Thyroid gland (tissue), 4 donors: ENCODE results near the gene PITPNC1. TPM values are rescaled to one million over a fixed set of nuclear protein-coding genes. Genes with fewer than 3 reads are reported as not detected.
"Not testable (repeated sequence)": the region's sequence is repeated elsewhere in the genome, so short reads cannot be mapped to it uniquely, and the experiment has no call there.

ENCODE experiments used
- DNase-seq, 2 donors: peaks; one replicate each; pipeline ENCODE4 v3.0.0-alpha.2; 2019
- H3K27ac ChIP-seq, 3 donors: fragments of 200-600 bp; sonication (generic); 1 replicate in 2 of 3; 2 replicates in 1 of 3; pipeline ENCODE4 v1.5.1; 2016 to 2019; ENCODE audit warnings: mild to moderate bottlenecking in 1 of 3, moderate library complexity in 1 of 3
- H3K27me3 ChIP-seq: fragments of 200-600 bp; sonication (generic); one replicate; pipeline ENCODE4 v1.5.1; 2019
- H3K36me3 ChIP-seq, 2 donors: fragments of 200-600 bp; sonication (generic); one replicate each; pipeline ENCODE4 v1.5.1; 2016 to 2019
- H3K4me1 ChIP-seq, 2 donors: fragments of 200-600 bp; sonication (generic); one replicate each; pipeline ENCODE4 v1.5.1; 2017 to 2019
- H3K4me3 ChIP-seq, 3 donors: fragments of 200-600 bp; sonication (generic); replicated peaks in 1 of 3; 1 replicate in 2 of 3; 2 replicates in 1 of 3; pipeline ENCODE4 v1.5.1; 2016; ENCODE audit warnings: mild to moderate bottlenecking in 1 of 3
- H3K9me3 ChIP-seq: fragments of 200-600 bp; sonication (generic); one replicate; pipeline ENCODE4 v1.5.1; 2017
- CTCF ChIP-seq, 6 experiments: fragments of 200-600 bp in 3 of 6; fragments of 450-650 bp in 3 of 6; sonication (generic) in 3 of 6; IDR thresholded peaks; one replicate each; pipeline ENCODE4 v1.5.1; 2016 to 2019; ENCODE audit warnings: antibody characterized with exemption in 6 of 6, mild to moderate bottlenecking in 2 of 6, inconsistent platforms in 1 of 6, moderate library complexity in 1 of 6
- POLR2A ChIP-seq, 2 donors: fragments of 450-650 bp; IDR thresholded peaks; one replicate each; pipeline ENCODE4 v1.6.1; 2017; ENCODE audit warnings: antibody characterized with exemption in 2 of 2, mild to moderate bottlenecking in 2 of 2, moderate library complexity in 1 of 2
- WGBS, 2 donors: methylation state at CpG; one replicate each; pipeline ENCODE4 v1.1.5; 2017; 5-methylcytosine and 5-hydroxymethylcytosine counted together
- intact Hi-C: fragments of 100-400 bp; cut with DNase I; formaldehyde crosslinking; loops from one replicate; pipeline ENCODE4 v1.15.1; 2023
- total RNA-seq, 4 donors: library from RNA; depleted of rRNA; stranded (reverse); fragments of >200 nt; gene quantifications; one replicate each; pipeline ENCODE4 v1.2.3, GENCODE V29; 2016

PITPNC1 gene
- total RNA-seq, 4 donors from 2014 or later, result 3.6 to 14.2 (median 7.3) TPM

GRCh38 chr17:67336859-67337258, 40.2 kb upstream of the PITPNC1 start:
- H3K9me3 ChIP-seq, result no peaks in the 10 kb centered on the region
- peaks cover 0 to 16% of the 10 kb centered on the region in 2 donors for H3K36me3 ChIP-seq
- H3K4me1 ChIP-seq, result no peaks in the 10 kb centered on the region
- WGBS, 2 donors, result 96 to 98% methylated on average over 11 of the region's 12 CpGs
- no peak overlapping the region for H3K27ac ChIP-seq
- H3K27me3 ChIP-seq, result no peaks in the 10 kb centered on the region
- TF ChIP-seq POLR2A (IDR thresholded peaks at IDR 0.05) (no peak), CTCF (IDR thresholded peaks at IDR 0.05) (no peak)
- H3K4me3 ChIP-seq, result no peak overlapping the region
- DNase-seq, result no peak
- intact Hi-C loops, result no loop called here

GRCh38 chr17:67338353-67338752, 38.7 kb upstream of the PITPNC1 start:
- H3K27me3 ChIP-seq, DNase-seq, H3K4me3 ChIP-seq, H3K4me1 ChIP-seq, H3K9me3 ChIP-seq, H3K27ac ChIP-seq, intact Hi-C loops: not testable (repeated sequence)
- WGBS, 2 donors, result 93 to 96% methylated on average over 7 of the region's 7 CpGs
- peaks cover under 1 to 21% of the 10 kb centered on the region in 2 donors for H3K36me3 ChIP-seq

- Histone ChIP-seq H3K36me3 (peaks cover 48 to 65% of the 10 kb centered on the region in 2 donors), H3K4me3 (no peak overlapping the region), H3K27ac (no peak overlapping the region), H3K27me3 (no peaks in the 10 kb centered on the region), H3K9me3 (no peaks in the 10 kb centered on the region), H3K4me1 (no peaks in the 10 kb centered on the region)
- intact Hi-C loops, result no loop called here
- TF ChIP-seq CTCF (IDR thresholded peaks at IDR 0.05), result no peak
- WGBS, 2 donors, result 94 to 97% methylated on average over 5 of the region's 5 CpGs
- DNase-seq, result no peak
Measured at GRCh38 chr17:67343237-67343636, 33.8 kb upstream of the PITPNC1 start.

GRCh38 chr17:67347826-67348225, 29.3 kb upstream of the PITPNC1 start:
- no peak for DNase-seq
- TF ChIP-seq POLR2A (IDR thresholded peaks at IDR 0.05) (no peak), CTCF (IDR thresholded peaks at IDR 0.05) (no peak)
- Histone ChIP-seq H3K4me3 (no peak overlapping the region), H3K4me1 (no peaks in the 10 kb centered on the region), H3K9me3 (no peaks in the 10 kb centered on the region), H3K36me3 (peaks cover 60 to 66% of the 10 kb centered on the region in 2 donors), H3K27ac (no peak overlapping the region), H3K27me3 (no peaks in the 10 kb centered on the region)
- intact Hi-C loops, result no loop called here
- WGBS, 2 donors, result 99% methylated on average over 3 of the region's 3 CpGs

GRCh38 chr17:67349420-67349819, 27.7 kb upstream of the PITPNC1 start:
- intact Hi-C loops, result no loop called here
- Histone ChIP-seq H3K4me1 (no peaks in the 10 kb centered on the region), H3K27me3 (no peaks in the 10 kb centered on the region), H3K27ac (no peak overlapping the region), H3K9me3 (no peaks in the 10 kb centered on the region), H3K36me3 (peaks cover 56 to 61% of the 10 kb centered on the region in 2 donors), H3K4me3 (no peak overlapping the region)
- no peak for TF ChIP-seq POLR2A (IDR thresholded peaks at IDR 0.05)
- TF ChIP-seq CTCF (IDR thresholded peaks at IDR 0.05), result no peak
- 96 to 98% methylated on average over 1 of the region's 1 CpG for WGBS, 2 donors
- DNase-seq, result no peak

- no peak for DNase-seq
- WGBS, 2 donors, result 87 to 93% methylated on average over 9 of the region's 10 CpGs
- Histone ChIP-seq H3K4me1 (no peaks in the 10 kb centered on the region), H3K36me3 (peaks cover 26 to 41% of the 10 kb centered on the region in 2 donors), H3K27me3 (no peaks in the 10 kb centered on the region), H3K27ac (no peak overlapping the region), H3K4me3 (no peak overlapping the region), H3K9me3 (no peaks in the 10 kb centered on the region)
- TF ChIP-seq CTCF (IDR thresholded peaks at IDR 0.05), result no peak
- intact Hi-C loops, result no loop called here
Measured at GRCh38 chr17:67353161-67353560, 23.9 kb upstream of the PITPNC1 start.
